HG02852 (cell line): ENCODE data around the gene THSD4.
"Not testable (repeated sequence)": the region's sequence is repeated elsewhere in the genome, so short reads cannot be mapped to it uniquely, and the experiment has no call there.

Experiments
- ATAC-seq: cut with Tn5 transposase; IDR thresholded peaks from one replicate; pipeline ENCODE4 v1.9.1; 2021; ENCODE audit warnings: mild to moderate bottlenecking, moderate library complexity; ENCODE audit not compliant: unreplicated experiment

THSD4 gene

DNA sequence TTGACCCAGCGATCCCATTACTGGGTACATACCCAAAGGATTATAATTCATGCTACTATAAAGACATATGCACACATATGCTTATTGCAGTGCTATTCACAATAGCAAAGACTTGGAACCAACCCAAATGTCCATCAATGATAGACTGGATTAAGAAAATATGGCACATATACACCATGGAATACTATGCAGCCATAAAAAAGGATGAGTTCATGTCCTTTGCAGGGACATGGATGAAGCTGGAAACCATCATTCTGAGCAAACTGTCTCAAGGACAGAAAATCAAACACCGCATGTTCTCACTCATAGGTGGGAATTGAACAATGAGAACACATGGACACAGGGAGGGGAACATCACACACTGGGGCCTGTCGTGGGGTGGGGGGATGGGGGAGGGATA lies 286.5 kb downstream of the THSD4 start:
- not testable (repeated sequence) for ATAC-seq

DNA sequence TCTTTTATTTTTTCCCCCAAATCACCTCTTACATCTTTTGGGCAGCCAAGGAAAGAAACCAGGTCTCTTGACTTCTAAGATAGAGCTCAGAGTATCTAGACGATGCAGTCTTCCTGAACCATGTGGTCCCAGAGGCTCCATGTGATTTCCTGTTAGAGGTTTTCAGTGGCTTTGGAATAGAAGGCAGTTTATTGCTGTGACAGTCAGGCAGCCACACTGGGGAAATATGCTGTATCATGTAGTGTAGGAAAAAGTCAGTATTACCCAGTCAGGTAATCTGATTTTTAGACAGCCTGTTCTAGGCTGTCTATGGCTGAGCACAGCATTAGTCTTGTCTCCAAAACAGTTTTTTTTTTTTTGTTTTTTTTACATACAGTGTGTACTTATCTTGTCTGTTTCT lies 294.3 kb downstream of the THSD4 start:
- ATAC-seq: no peak

DNA sequence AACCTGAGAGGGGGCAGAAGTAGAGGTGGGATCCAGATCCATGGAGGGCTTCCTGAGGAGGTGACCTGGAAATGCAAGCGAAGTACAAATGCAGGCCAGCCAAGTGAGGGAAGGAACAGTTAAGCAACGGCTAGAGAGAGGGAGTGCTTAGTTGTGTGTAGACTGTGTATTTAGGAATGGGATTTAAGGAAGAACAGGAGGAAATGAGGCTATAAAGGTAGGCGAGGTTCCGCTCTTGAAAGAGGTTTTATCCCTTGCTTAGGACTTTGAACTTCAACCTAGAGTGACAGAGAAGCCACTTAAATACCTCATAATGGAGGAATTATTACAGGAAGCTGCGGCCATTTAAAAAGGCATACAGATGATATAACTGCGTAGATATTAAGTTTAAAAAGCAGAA lies 295.1 kb downstream of the THSD4 start:
- no peak for ATAC-seq

DNA sequence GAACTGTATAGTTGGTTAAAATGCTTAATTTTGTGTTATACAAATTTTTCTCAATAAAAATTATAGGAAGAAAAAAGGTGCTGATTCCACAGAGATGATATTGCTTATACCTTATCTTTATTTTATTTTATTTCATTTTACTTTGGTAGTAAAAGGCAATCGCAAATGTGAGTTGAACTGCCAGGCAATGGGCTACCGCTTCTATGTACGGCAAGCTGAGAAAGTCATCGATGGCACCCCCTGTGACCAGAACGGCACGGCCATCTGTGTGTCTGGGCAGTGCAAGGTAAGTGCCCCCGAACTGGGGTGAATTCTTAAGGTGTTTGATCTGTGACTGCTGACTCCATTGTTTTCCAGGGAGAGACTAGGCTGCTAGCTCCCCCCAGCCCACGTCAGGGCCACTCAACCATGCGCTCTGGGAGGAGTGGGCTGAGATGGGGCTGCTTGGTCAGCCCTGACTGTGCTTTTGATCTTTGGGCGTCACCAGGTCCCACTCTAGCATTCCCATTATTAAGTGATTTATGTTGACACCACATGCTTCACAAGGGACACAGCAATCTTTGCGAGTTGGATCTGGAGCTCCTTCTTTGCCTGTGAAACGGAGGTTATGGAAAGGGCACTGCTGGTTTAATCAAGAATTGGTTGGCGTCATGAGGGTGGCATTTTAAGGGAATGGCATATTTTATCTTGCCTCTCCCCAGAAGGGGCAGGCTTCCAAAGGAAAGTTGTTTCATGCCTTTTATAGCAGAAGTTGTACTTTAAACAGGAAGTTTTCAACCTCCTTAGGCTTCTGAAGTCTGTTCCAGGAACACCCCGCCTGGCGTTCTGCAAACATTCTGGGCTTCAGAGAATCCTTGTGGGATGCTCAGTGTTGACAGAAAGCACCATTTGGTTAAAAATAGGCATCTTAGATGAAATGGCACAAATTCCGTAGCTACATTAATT lies 296.5 kb downstream of the THSD4 start:
- ATAC-seq: no peak

DNA sequence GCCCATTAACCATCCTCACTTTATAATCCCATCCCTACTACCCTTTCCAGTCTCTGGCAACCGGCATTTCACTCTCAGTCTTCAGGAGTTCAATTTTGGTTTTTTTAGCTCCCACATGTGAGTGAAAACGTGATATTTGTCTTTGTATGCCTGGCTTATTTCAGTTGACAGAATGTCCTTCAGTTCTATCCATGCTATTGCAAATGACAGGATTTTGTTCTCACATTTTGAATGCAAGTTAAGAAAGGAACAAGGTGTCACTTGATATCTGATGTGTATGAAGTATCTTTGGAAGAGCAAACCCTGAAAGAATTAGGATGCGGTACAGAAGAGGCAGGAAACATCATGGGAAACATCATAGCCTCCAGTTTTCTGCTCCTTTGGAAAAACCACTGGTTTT lies 298.1 kb downstream of the THSD4 start:
- no peak for ATAC-seq

DNA sequence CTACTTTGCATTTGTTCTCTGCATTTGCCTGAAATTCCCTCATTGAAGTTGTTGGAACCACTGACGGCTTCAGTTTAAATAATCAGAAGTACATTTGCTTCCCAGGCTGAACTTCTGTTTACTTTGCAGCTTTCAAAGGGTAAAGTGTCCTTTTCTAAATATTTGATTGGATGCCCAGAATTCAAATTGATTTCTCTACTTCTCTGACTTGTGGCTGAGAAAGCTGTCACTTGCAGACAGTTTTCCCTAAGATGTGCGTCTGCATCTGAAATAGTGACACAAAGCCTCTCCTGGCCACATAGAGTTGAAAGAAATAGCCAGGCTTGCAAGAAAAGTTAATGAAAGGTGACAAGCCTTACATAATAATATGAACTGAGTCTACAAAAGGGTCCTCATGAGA lies 299.6 kb downstream of the THSD4 start:
- no peak for ATAC-seq

DNA sequence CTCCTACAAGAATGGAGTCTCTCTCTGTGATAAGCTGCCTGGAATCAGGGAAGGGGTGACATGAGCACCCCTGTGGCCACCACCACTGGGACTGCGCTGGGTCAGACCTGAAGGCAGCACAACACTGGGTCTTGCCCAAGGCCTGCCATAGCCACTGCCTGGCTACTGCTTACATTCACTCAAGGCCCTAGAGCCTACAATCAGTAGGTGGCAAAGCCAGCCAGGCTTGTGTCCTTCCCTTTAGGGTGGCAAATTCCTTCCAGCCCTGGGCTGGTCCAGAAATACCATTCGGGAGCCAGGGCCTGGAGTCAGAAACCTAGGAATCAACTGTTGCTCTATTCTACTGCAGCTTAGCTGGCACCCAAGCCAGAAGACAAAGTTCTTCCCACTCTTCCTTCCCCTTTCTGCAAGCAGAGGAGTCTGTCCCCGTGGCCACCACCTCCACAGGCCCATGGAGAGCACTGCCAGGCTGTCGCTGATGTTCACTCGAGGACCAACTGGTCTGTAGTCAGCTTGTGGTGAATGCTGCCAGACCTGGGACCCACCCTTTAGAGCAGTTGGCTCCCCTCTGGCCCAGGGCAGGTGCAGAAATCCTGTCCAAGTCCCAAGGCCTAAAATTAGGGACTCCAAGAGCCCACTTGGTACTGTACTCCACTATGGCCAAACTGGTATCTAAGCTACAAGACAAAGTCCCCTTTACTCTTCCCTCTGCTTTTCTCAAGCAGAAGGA lies 307.4 kb downstream of the THSD4 start:
- ATAC-seq: no peak

DNA sequence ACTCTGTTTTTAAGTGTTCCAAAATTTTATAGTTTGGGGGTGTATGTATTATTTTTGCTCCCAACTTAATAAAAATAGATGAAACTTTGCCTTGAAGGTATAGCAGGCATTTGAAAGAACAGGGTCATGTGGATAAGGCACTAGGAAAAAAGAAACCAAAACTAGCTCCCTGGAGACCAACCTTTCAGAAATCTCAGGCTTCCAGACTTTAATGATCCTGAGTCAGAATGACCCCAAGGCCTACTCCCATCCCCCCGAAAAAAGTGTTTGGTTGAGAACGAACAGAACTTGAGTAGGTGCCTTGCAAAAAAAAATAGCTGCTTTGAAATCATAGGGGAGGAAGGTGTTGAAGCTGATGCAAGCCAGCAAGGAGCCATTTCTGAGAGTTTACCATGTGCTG lies 309.5 kb downstream of the THSD4 start:
- ATAC-seq: no peak

DNA sequence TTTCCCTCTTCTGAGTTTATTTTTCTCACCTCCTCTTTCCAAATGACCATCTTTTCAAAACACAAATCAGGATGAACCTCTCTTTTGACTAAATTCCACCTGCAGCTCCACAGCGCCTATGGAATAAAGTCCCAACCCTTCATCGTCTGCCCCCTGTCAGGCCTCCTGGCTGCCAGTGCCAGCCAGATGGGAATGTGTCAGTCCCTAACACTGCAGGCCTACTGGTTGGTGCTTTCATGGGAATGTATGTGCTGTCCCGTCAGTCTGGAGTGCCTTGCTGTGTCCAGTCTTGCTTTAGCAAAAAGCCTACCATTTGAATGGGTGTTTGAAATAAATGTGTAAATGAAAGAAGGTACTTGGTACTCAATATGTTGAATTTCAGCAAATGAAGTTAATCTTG lies 310.1 kb downstream of the THSD4 start:
- no peak for ATAC-seq

DNA sequence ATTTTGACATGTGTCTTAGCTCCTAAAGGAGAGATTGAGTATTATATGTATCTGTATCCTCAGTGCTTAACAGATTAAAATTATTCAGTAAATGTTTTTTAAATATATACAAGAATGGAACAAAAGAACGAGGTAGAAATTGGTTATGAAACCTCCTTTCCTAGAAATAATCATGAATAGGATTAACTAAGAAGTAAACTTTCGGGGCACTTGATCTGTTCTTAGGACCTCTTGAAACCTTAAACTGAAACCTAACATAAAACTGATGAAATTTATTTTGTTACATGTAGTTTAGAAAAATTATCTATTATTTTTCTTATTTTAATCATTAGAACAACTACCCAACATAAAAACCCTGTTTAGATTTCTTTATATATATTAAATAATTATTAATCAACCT lies 311.5 kb downstream of the THSD4 start:
- no peak for ATAC-seq

DNA sequence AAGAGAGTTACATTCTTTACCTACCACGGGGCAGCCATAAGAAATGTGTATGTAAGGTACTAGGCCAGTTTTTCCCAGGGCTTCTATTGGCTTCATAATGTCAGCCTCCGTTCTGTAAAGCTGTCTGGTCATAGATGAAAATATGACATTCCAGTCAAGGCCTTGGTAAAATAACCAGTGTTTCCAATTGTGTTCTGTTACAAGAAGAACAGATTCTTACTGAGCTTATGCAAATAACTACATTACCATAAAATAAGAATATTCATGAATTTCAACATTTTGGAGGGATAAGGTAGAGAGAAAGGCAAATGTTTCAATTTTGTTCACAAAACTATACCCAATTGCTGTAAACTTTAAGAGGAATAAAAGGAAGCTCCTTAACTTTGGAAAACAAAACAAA lies 315.5 kb downstream of the THSD4 start:
- no peak for ATAC-seq

DNA sequence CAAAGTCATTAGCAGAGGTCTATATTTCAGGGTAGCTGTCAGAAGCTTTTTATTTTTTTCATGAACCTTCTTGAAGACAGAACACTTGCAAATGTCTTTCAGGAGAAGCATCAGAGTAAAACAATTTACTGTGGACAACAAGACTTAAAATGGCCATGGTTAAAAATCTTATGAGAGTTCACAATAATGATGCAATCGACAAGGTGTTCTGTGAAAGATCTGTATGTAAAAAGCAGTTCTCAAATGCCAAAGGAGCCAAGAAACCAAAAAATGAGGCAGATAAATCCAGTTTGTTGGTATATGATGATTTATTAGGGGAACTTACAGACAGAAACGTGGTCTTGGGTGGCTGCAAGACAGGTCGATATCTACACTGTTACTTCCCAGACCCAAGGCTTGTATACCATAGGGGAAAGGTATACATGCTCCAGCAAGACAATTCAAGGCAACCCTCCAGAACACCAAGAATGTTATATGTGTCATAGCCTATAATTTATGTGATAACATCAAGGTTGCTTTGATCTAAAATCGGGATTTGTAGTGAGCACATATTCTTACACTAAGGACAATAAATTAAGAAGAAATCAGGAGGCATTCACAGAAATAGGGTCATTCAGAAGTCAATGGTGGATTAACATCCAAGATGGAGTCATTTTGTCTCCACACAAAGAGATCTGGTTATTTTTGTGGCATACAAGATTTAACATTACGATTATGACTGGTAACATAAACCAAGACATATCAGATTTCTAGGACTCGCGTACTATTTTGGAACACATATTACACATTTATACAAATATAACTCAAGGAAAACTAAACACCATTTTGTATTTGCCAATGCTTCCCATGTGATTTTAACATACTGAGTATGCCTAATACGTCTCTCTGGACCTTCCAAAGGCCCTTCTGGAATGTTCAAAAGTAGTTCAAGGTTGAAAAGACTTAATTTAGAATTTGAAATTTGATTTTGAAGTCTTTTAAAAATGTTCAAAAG lies 316.4 kb downstream of the THSD4 start:
- no peak for ATAC-seq

DNA sequence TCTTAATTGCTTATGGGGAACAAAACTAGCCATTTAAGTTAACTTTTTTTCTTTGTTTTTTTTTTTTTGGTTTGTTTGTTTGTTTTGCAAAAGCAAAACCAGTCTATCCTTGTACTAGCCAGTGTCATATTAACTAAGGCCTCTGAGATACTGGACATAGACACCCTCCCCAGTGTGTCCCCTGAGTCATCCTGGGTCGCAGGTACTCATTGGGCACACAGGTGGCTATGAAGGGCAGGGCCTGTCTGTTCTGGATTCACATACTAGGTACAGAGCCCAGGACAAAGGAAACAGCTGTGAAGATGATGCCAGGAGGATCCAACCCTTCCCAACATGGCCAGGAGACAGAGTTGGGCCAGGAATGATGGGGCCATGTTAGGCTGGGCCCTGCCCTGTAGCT lies 318.1 kb downstream of the THSD4 start:
- ATAC-seq: no peak

DNA sequence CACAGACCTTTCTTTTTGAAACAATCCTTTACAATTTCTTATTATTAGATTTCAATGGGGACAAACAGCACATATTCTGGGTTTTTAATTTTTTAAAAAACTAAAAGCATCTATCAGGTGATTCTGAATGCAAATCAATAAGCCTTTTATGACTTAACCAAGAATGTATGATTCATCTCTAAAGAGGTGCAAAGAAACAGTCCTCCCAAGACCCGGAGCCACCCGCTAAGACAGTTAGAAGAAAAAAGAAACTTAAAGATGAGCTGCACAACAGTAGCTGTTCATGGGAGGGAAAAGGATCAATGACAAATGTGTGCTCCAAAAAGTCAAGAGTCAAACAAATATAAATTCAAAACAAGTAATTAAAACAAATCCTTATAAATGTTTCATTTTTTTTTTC lies 319.5 kb downstream of the THSD4 start:
- ATAC-seq: no peak

DNA sequence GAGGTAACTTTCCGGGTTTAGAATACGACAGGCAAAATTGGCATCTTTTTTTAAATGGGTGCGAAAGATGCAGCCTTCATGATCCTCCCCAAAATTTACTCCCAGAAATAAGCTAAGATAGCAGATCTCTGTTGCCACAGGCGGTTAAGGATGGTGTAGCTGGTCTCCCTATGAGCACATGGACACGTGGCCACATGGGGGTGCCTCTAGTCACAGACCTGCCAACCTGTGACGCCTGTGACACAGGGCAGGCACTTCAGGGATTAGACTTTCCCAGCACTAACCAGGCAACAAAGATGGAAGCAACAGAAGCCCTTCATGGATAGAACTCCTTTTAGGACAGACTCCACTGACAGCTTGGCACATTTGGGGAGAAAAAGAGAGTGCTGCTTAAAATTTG lies 320.3 kb downstream of the THSD4 start:
- no peak for ATAC-seq

DNA sequence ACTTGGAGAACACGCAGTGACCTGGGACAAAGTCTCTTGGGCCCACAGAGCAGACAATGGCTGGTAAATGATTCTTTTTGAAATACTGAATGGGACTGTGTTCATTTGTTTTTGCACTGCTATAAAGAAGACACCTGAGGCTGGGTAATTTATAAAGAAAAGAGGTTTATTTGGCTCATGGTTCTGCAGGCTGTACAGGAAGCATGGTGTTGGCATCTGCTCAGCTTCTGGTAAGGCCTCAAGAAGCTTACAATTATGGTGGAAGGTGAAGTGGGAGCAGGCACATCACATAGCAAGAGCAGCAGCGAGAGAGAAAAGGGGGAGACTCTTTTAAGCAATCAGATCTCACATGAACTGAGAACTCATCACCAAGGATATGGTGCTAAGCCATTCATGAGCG lies 321.6 kb downstream of the THSD4 start:
- ATAC-seq: no peak

DNA sequence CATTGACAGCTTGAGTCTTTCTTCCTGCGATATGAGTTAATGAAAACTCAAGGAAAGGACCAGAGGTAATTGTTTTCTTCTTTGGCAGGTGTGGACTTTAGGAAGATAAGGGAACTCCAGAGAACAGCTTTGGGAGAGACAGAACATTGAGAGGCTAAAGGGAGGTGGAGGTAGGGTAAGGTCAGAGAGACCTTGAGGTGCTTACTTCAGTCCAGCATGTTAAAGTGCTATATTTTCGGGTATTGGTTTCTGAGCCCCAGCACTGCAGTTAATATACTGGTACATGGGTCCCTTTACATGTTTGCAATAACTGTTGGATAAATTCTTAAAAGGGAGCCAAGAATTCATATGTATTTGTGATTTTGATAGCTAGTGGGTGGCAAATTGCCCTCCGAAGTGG lies 322.1 kb downstream of the THSD4 start:
- ATAC-seq: no peak

DNA sequence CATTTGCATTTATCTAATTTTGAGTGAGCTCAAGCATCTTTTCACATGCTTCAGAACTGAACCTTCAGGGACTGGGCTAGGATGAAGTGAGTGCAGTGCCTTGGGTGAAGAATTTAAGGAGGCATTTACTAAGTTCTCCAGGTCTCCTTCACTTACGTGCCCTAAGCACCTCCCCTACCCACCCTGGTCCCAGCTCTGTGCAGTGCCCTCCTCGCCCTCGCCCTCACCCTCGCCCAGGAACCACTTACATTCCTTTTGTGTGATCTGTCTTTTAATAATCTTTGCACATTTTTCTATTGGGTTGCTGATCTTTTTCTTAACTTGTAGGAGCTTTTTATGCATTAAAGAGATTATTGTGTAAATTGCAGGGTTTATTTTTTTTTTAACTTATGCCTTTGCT lies 322.6 kb downstream of the THSD4 start:
- ATAC-seq: no peak

DNA sequence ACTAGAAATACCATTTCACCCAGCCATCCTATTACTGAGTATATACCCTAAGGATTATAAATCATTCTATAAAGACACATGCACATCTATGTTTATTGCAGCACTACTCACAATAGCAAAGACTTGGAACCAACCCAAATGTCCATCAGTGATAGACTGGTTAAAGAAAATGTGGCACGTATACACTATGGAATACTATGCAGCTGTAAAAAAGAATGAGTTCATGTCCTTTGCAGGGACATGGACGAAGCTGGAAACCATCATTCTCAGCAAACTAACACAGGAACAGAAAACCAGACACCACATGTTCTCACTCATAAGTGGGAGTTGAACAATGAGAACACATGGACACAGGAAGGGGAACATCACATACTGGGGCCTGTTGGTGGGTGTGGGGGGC lies 324.2 kb downstream of the THSD4 start:
- not testable (repeated sequence) for ATAC-seq

DNA sequence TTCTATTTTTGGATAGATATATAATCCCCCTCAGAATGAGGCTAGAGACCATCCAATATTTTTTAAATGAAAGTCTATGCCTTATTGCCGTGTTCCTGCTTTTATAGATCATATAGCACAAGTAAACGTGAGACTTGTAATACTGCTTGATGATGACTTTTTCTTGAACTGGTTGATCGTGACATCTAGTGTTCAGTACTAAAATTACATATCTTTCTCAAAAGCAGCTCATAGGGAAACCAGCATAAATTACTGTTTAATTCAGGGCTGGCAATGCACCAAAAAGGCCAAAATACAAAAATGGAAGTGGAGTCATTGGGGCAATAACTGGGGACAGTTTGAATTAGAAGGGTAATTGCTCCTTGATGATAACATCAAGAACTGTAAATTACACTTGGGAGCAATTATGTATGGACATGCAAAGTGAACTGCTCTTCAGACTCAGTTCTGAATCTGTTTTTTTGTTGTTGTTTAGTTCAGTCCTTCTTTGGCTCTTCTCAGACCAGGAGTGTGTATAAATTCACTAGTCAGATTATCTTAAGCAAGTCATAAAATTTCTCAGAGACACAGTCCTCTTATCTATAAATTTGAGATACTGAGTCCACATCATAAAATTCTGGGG lies 325.3 kb downstream of the THSD4 start:
- ATAC-seq: no peak

DNA sequence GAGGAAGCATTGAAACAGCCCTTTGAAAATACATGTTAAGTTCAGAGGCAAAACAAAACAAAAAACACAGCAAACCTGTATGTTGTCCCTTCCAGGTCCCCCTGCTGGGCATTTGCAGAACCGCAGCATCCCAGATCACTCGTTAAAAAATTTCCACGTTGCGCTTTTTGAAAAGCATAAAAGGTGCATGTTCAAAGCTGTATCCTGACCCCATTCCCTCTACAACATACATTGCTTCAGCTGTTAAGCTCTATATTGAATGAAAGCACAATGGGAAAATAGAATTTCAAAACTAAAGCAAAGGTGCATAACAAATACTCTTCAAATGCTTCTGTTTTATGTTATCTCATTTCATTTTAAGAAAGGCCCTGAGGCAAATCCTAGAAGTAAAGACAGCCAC lies 328.3 kb downstream of the THSD4 start:
- no peak for ATAC-seq
